ENCODE measurements around the gene SLC7A6OS. TPM values are rescaled to one million over a fixed set of nuclear protein-coding genes. Genes with fewer than 3 reads are reported as not detected.

SLC7A6OS gene
- total RNA-seq, 4 donors from 2014 or later = 8.7 to 15.7 (median 11.5) TPM

DNA sequence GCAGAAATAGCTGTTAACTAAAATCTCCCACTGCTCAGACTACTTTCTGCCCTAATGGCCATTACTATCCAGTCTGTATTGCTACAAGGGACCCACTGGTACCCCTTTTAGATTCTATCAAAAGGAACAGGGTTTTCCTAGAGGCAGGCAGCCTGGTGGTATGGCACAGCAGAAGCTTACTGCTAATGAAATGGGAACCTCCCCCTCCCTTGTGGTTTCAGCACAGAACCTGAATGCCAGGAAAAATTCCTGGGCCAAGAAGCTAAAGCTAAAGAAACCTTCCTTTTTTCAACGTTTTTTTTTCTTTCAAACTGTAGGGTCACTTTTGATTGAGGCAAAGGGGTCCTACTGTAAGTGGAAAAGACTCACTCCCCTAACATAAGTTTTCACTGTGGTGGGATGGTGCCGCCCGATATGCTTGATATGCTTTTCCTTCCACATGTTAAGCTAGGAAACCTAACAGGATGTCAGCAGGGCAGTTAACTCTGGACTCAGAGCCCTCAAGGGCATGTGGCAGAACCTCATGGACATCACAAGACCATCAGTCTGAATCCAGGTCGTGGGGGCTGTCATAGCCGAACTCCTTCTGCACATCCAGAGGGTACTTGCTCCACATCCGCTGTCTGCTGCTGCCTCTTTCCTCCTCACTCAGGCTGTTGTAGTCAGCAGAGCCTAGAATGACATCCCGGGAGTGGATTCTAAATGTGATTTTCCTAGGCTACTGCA lies 9.8 kb downstream of the SLC7A6OS start:
- Histone ChIP-seq H3K4me3 (no peak overlapping the region), H3K27ac (replicated peaks in 1 of 4) (peak overlapping the region in 2 of 4 donors; percentile 65 to 73), H3K4me1 (peaks cover 30 to 46% (median 33%) of the 10 kb centered on the region in 4 donors), H3K36me3 (peaks cover 31 to 100% (median 91%) of the 10 kb centered on the region in 4 donors), H3K9me3 (no peaks in the 10 kb centered on the region), H3K27me3 (no peaks in the 10 kb centered on the region)
- 86% methylated on average over 7 of the region's 7 CpGs for WGBS
- TF ChIP-seq EP300 (IDR thresholded peaks at IDR 0.05) = no peak
- TF ChIP-seq, protein P1, sequence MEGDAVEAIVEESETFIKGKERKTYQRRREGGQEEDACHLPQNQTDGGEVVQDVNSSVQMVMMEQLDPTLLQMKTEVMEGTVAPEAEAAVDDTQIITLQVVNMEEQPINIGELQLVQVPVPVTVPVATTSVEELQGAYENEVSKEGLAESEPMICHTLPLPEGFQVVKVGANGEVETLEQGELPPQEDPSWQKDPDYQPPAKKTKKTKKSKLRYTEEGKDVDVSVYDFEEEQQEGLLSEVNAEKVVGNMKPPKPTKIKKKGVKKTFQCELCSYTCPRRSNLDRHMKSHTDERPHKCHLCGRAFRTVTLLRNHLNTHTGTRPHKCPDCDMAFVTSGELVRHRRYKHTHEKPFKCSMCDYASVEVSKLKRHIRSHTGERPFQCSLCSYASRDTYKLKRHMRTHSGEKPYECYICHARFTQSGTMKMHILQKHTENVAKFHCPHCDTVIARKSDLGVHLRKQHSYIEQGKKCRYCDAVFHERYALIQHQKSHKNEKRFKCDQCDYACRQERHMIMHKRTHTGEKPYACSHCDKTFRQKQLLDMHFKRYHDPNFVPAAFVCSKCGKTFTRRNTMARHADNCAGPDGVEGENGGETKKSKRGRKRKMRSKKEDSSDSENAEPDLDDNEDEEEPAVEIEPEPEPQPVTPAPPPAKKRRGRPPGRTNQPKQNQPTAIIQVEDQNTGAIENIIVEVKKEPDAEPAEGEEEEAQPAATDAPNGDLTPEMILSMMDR (IDR thresholded peaks at IDR 0.05) = no peak
- TF ChIP-seq POLR2A (IDR thresholded peaks at IDR 0.05; ENCODE audit: low read depth) = no peak
- intact Hi-C loops (cut with DNase I) = no loop called here
- DNase-seq (ENCODE audit: extremely low spot score) = no peak

DNA sequence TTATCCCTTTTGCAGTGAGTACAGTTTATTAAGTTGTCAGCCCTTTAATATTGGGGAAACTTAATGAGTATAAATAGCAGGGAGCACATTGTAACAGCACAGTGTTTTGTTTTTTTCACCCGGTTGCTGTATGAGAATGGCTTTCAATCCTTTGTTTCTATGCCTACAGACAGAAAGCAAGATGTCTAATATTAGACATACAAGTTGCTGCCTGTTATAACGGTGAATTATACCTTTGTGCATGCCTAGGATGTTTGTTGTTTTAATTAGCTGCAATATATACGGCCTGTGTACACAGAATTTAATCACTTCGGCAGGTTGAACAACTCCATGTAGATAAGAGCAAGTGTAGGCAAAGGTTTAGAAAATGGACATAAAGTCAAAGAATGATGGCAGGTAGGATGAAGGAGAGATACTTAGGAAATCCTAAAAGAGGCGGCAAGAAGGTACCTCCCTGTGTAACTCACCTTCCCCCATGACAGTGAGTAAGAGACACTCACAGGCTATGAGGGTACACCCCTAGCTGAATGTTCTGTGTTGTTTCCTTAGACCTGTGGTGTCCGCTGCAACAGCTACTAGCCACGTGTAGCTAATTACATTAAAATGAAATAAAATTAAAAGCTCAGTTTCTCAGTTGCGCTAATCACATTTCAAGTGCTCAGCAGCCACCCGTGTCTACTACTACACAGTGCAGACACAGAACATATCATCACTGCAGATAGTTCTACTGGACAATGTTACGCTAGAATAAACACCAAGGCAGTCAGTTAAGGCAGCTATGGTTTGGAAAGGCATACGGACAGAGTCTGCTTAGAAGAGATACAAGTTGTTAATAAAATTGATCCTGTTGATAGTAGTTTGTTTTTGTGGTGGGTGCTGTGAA lies 10.9 kb downstream of the SLC7A6OS start:
- Histone ChIP-seq H3K36me3 (peaks cover 36 to 100% (median 91%) of the 10 kb centered on the region in 4 donors), H3K4me1 (peaks cover 30 to 53% (median 33%) of the 10 kb centered on the region in 4 donors), H3K27me3 (no peaks in the 10 kb centered on the region), H3K9me3 (no peaks in the 10 kb centered on the region), H3K4me3 (no peak overlapping the region), H3K27ac (replicated peaks in 1 of 4) (peak overlapping the region; percentile 65 to 73 (median 68))
- intact Hi-C loops (cut with DNase I) = no loop called here
- DNase-seq (ENCODE audit: extremely low spot score) = no peak
- 73% methylated on average over 11 of the region's 11 CpGs for WGBS
- TF ChIP-seq POLR2A (IDR thresholded peaks at IDR 0.05; ENCODE audit: low read depth) (no peak), EP300 (IDR thresholded peaks at IDR 0.05) (no peak), POLR2AphosphoS5 (IDR thresholded peaks at IDR 0.05) (no peak)
- TF ChIP-seq, protein P1 (IDR thresholded peaks at IDR 0.05) = no peak

DNA sequence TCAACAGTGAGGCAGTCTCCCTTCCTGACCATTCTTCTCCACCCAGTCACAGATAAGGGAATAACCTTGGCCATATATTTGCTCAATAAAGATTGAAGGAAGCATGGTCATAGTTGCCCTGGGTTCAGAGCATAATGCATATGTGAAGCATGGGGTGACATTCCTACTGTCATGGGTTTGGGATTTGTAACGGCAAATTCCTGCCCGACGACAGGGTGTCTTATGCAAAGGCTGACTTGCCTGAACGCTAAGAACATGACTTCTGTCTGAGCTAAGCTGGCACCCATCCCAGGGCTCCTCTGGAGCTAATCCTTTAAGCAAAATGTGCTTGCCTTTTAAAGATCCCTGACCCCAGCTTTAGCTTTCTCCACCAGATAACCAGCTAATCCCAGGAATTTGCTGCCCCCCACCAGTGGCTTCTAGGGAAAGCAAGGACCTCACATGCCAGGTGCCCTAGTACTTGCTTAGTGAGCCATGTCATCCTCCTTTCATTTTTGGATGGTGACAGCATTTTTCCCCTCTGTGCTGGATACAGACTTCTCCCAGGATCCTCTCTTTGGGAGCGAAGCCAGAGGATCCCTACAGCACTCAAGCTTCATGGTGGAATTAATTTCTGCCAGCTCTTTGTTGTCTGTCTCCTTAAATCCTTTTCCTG lies 11.7 kb downstream of the SLC7A6OS start:
- DNase-seq (ENCODE audit: extremely low spot score) = no peak
- H3K27ac ChIP-seq (replicated peaks in 1 of 4) = peak overlapping the region; percentile 65 to 73 (median 68)
- no peaks in the 10 kb centered on the region for H3K27me3 ChIP-seq
- peaks cover 34 to 100% (median 92%) of the 10 kb centered on the region in 4 donors for H3K36me3 ChIP-seq
- intact Hi-C loops (cut with DNase I) = no loop called here
- WGBS = 43% methylated on average over 5 of the region's 5 CpGs
- no peaks in the 10 kb centered on the region for H3K9me3 ChIP-seq
- H3K4me1 ChIP-seq = peaks cover 30 to 53% (median 33%) of the 10 kb centered on the region in 4 donors
- TF ChIP-seq POLR2A (IDR thresholded peaks at IDR 0.05; ENCODE audit: low read depth) (no peak), POLR2AphosphoS5 (IDR thresholded peaks at IDR 0.05) (peak; percentile 8 to 41)
- TF ChIP-seq, protein P1 (IDR thresholded peaks at IDR 0.05) = no peak
- no peak overlapping the region for H3K4me3 ChIP-seq

DNA sequence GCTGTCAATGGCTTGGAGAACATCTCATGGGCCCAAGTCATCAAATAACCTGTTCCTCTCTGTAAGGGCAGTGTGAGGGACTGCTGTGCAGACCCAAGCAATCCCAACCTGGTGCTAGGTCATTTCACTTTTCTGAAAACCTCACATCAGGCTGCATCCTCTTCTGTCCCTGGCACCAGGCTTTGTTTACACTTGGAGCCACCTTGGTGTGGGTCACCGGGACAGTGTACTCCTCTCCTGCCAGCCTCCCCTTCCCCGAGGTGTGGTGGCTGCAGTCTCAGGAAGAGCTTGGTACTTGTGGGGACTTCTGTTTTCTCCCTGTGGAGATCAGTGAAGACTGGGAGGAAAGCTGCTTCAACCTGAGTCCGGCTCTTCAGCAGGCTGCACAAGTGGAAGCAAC lies 12.4 kb downstream of the SLC7A6OS start:
- Histone ChIP-seq H3K4me3 (no peak overlapping the region), H3K9me3 (no peaks in the 10 kb centered on the region), H3K4me1 (peaks cover 30 to 53% (median 33%) of the 10 kb centered on the region in 4 donors), H3K27ac (replicated peaks in 1 of 4) (peak overlapping the region; percentile 65 to 73 (median 68)), H3K27me3 (no peaks in the 10 kb centered on the region), H3K36me3 (peaks cover 33 to 100% (median 92%) of the 10 kb centered on the region in 4 donors)
- DNase-seq (ENCODE audit: extremely low spot score) = no peak
- TF ChIP-seq, protein P1 (IDR thresholded peaks at IDR 0.05) = no peak
- no peak for TF ChIP-seq EP300 (IDR thresholded peaks at IDR 0.05)
- no peak for TF ChIP-seq POLR2A (IDR thresholded peaks at IDR 0.05; ENCODE audit: low read depth)
- no peak for TF ChIP-seq POLR2AphosphoS5 (IDR thresholded peaks at IDR 0.05)
- intact Hi-C loops (cut with DNase I) = no loop called here
- WGBS = 82% methylated on average over 3 of the region's 3 CpGs
